Vagina (tissue), 2 donors: ENCODE measurements around the gene GGCT.

Experiments
- CTCF ChIP-seq, 3 experiments: fragments of 450-650 bp in 2 of 3; fragments of 200-600 bp in 1 of 3; sonication (generic) in 1 of 3; IDR thresholded peaks; one replicate each; pipeline ENCODE4 v1.5.1; 2017 to 2019; ENCODE audit warnings: antibody characterized with exemption in 3 of 3, mild to moderate bottlenecking in 2 of 3, moderate library complexity in 2 of 3
- POLR2A ChIP-seq, 2 donors: fragments of 450-650 bp; IDR thresholded peaks; one replicate each; pipeline ENCODE4 v1.6.1; 2017; ENCODE audit warnings: antibody characterized with exemption in 2 of 2, mild to moderate bottlenecking in 2 of 2, moderate library complexity in 2 of 2

- TF ChIP-seq CTCF (IDR thresholded peaks at IDR 0.05), result no peak
- no peak for TF ChIP-seq POLR2A (IDR thresholded peaks at IDR 0.05)
Measured at GRCh38 chr7:30472081-30472783, 32.4 kb downstream of the GGCT start.
